Stimulated activated CD4-positive, alpha-beta T cell treated with anti-CD3 and anti-CD28 coated beads, Interleukin-1b, Interleukin-23, amount 100 ng/mL, for 1 hour (primary cell): Measurements from ENCODE around the gene TBX19.

ENCODE experiments used
- DNase-seq, 2 donors: peaks; one replicate each; pipeline ENCODE4 v3.0.0-alpha.2; 2020; ENCODE audit warnings: low read depth in 2 of 2

TBX19 gene

GRCh38 chr1:168281603-168282325, 1.1 kb downstream of the TBX19 start:
- no peak for DNase-seq

GRCh38 chr1:168285521-168285790, 4.8 kb downstream of the TBX19 start:
- DNase-seq, result no peak

GRCh38 chr1:168285971-168286927, 5.6 kb downstream of the TBX19 start:
- no peak for DNase-seq

GRCh38 chr1:168287237-168287664, 6.6 kb downstream of the TBX19 start:
- no peak for DNase-seq

- no peak for DNase-seq
These were observed 7.8 kb downstream of the TBX19 start for GRCh38 chr1:168288311-168289052.

- DNase-seq, result no peak
These were observed 10.7 kb downstream of the TBX19 start for GRCh38 chr1:168291222-168291837.

- no peak for DNase-seq
These were observed 12.7 kb downstream of the TBX19 start for GRCh38 chr1:168293356-168293755.

- no peak for DNase-seq
These were observed 14.9 kb downstream of the TBX19 start for GRCh38 chr1:168295411-168296114.

- no peak for DNase-seq
These were observed 16.5 kb downstream of the TBX19 start for GRCh38 chr1:168297019-168297730.

- DNase-seq, result no peak
These were observed 17.8 kb downstream of the TBX19 start for GRCh38 chr1:168298446-168298845.

GRCh38 chr1:168300626-168301025, 19.9 kb downstream of the TBX19 start:
- DNase-seq, result no peak

GRCh38 chr1:168301664-168302320, 21.1 kb downstream of the TBX19 start:
- no peak for DNase-seq

GRCh38 chr1:168303716-168304540, 23.3 kb downstream of the TBX19 start:
- no peak for DNase-seq

- DNase-seq, result no peak
These were observed 24.2 kb downstream of the TBX19 start for GRCh38 chr1:168304865-168305264.

- DNase-seq, result no peak
These were observed 32.3 kb downstream of the TBX19 start for GRCh38 chr1:168312718-168313604.

GRCh38 chr1:168316142-168316541, 35.5 kb downstream of the TBX19 start:
- no peak for DNase-seq

GRCh38 chr1:168317309-168317708, 36.6 kb downstream of the TBX19 start:
- no peak for DNase-seq

- no peak for DNase-seq
These were observed 39.0 kb downstream of the TBX19 start for GRCh38 chr1:168319691-168320090.
